GM12878 (cell line): Measurements from ENCODE around the gene MYL12B.

Experiments
- CHD4 ChIP-seq: fragments of 200-600 bp; sonication (generic); IDR thresholded peaks from 2 replicates; pipeline ENCODE4 v1.6.1; 2016; ENCODE audit warnings: mild to moderate bottlenecking
- EP300 ChIP-seq, 2 experiments: fragments of 150-350 bp in 1 of 2; IDR thresholded peaks; 2 replicates each; pipeline ENCODE4 v1.6.1; 2011 to 2012; ENCODE audit warnings: low read depth in 2 of 2, low read length in 2 of 2, borderline replicate concordance in 1 of 2, improper control_type of control experiment in 1 of 2, inconsistent platforms in 1 of 2; ENCODE audit not compliant: control insufficient read depth in 1 of 2
- ESRRA ChIP-seq: IDR thresholded peaks from 2 replicates; pipeline ENCODE4 v1.6.1; 2012; ENCODE audit warnings: mild to moderate bottlenecking, low read length, improper control_type of control experiment
- EZH2 ChIP-seq: IDR thresholded peaks from 2 replicates; pipeline ENCODE4 v1.6.1; 2012; ENCODE audit warnings: low read depth, mild to moderate bottlenecking, control low read depth, inconsistent platforms, low read length, borderline replicate concordance; ENCODE audit not compliant: control insufficient read depth
- MYB ChIP-seq: fragments of 150-350 bp; IDR thresholded peaks from 2 replicates; pipeline ENCODE4 v1.6.1; 2014; ENCODE audit warnings: mild to moderate bottlenecking, low read depth, low read length, borderline replicate concordance
- NR2C1 ChIP-seq: fragments of 450-650 bp; IDR thresholded peaks from 2 replicates; pipeline ENCODE4 v1.6.1; 2017; ENCODE audit warnings: antibody characterized with exemption, mild to moderate bottlenecking, moderate library complexity
- NRF1 ChIP-seq: conservative IDR thresholded peaks from 2 replicates; pipeline ENCODE4 v1.6.1; 2011; ENCODE audit warnings: mild to moderate bottlenecking, low read depth, low read length, improper control_type of control experiment
- PAX5 ChIP-seq: IDR thresholded peaks from 2 replicates; pipeline ENCODE4 v1.6.1; 2011; ENCODE audit warnings: low read depth, low read length, borderline replicate concordance
- POLR2A ChIP-seq: IDR thresholded peaks from 2 replicates; pipeline ENCODE4 v1.6.1; 2011; ENCODE audit warnings: low read depth, mild to moderate bottlenecking, low read length
- ZNF274 ChIP-seq: IDR thresholded peaks from one replicate; pipeline ENCODE4 v1.8.0; 2011; ENCODE audit not compliant: insufficient read length, insufficient read depth
- ZNF592 ChIP-seq: fragments of 450-650 bp; IDR thresholded peaks from 2 replicates; pipeline ENCODE4 v1.6.1; 2017; ENCODE audit warnings: mild to moderate bottlenecking, moderate library complexity
- TF ChIP-seq, protein P1 (sequence below), 3 experiments: IDR thresholded peaks in 2 of 3; conservative IDR thresholded peaks in 1 of 3; 2 replicates each; pipeline ENCODE4 v1.5.1; 2011; ENCODE audit warnings: low read depth in 3 of 3, low read length in 3 of 3, mild to moderate bottlenecking in 3 of 3, control low read depth in 2 of 3, moderate library complexity in 2 of 3, inconsistent platforms in 1 of 3, mixed read lengths in 1 of 3; ENCODE audit not compliant: control insufficient read depth in 2 of 3, insufficient read depth in 1 of 3; ENCODE audit errors: extremely low read depth in 1 of 3
- TF ChIP-seq, protein P2 (sequence below): fragments of 450-650 bp; IDR thresholded peaks from 2 replicates; pipeline ENCODE4 v1.6.1; 2014; ENCODE audit warnings: mild to moderate bottlenecking

GRCh38 chr18:3219631-3220335 is 42.1 kb upstream of the MYL12B start, which contains the start of gene MYOM1:
- TF ChIP-seq NRF1 (no peak), ZNF274 (no peak), CHD4 (no peak), EZH2 (no peak), MYB (no peak), PAX5 (no peak), ZNF592 (no peak), EP300 (IDR thresholded peaks at IDR 0.05; ENCODE audit: borderline replicate concordance in 1 of 2, control insufficient read depth in 1 of 2, low read depth in 2 of 2, low read length in 2 of 2) (no peak), POLR2A (no peak), NR2C1 (no peak), ESRRA (no peak)
- TF ChIP-seq, protein P1, sequence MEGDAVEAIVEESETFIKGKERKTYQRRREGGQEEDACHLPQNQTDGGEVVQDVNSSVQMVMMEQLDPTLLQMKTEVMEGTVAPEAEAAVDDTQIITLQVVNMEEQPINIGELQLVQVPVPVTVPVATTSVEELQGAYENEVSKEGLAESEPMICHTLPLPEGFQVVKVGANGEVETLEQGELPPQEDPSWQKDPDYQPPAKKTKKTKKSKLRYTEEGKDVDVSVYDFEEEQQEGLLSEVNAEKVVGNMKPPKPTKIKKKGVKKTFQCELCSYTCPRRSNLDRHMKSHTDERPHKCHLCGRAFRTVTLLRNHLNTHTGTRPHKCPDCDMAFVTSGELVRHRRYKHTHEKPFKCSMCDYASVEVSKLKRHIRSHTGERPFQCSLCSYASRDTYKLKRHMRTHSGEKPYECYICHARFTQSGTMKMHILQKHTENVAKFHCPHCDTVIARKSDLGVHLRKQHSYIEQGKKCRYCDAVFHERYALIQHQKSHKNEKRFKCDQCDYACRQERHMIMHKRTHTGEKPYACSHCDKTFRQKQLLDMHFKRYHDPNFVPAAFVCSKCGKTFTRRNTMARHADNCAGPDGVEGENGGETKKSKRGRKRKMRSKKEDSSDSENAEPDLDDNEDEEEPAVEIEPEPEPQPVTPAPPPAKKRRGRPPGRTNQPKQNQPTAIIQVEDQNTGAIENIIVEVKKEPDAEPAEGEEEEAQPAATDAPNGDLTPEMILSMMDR (IDR thresholded peaks at IDR 0.05 in 2 of 3, conservative IDR thresholded peaks at IDR 0.05 in 1 of 3; ENCODE audit: control insufficient read depth in 2 of 3, extremely low read depth in 1 of 3, insufficient read depth in 1 of 3, low read depth in 3 of 3, low read length in 3 of 3) = no peak
- TF ChIP-seq, protein P2, sequence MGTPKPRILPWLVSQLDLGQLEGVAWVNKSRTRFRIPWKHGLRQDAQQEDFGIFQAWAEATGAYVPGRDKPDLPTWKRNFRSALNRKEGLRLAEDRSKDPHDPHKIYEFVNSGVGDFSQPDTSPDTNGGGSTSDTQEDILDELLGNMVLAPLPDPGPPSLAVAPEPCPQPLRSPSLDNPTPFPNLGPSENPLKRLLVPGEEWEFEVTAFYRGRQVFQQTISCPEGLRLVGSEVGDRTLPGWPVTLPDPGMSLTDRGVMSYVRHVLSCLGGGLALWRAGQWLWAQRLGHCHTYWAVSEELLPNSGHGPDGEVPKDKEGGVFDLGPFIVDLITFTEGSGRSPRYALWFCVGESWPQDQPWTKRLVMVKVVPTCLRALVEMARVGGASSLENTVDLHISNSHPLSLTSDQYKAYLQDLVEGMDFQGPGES = no peak
